ENCODE measurements around the gene THSD4. TPM values are rescaled to one million over a fixed set of nuclear protein-coding genes. Genes with fewer than 3 reads are reported as not detected.

Gene THSD4
- total and polyA plus RNA-seq, 9 of the 15 experiments (the other 6 are each of a cell fraction or from before 2014, with no cell fraction given) = 0.04 TPM; not detected in 5

- TF ChIP-seq ZBTB49 (CRISPR knock-in tag; IDR thresholded peaks at IDR 0.05; ENCODE audit: borderline replicate concordance) (no peak), NFIC (IDR thresholded peaks at IDR 0.05) (no peak), RHOXF2B (CRISPR knock-in tag; conservative IDR thresholded peaks at IDR 0.05) (no peak), ZKSCAN1 (IDR thresholded peaks at IDR 0.05; ENCODE audit: low read depth, low read length) (no peak), MTF1 (CRISPR knock-in tag; IDR thresholded peaks at IDR 0.05; ENCODE audit: borderline replicate concordance) (no peak), MYC (IDR thresholded peaks at IDR 0.05; ENCODE audit: low read depth, low read length) (no peak), MYC (CRISPR knock-in tag; IDR thresholded peaks at IDR 0.05; ENCODE audit: borderline replicate concordance, low read depth) (no peak)
Measured at GRCh38 chr15:71294251-71294910, 179.1 kb downstream of the THSD4 start (continued).

- POLR2A ChIA-PET = no interaction called here
- H3K79me2 ChIP-seq (ENCODE audit: control insufficient read depth, insufficient read depth, low read length) = no peaks in the 10 kb centered on the region
- ATAC-seq (no peak), FAIRE-seq (no peak), DNase-seq (ENCODE audit: extremely low read depth in 1 of 4, low spot score in 3 of 4) (no peak)
- in situ Hi-C loops (cut with MboI) = no loop called here
- no peaks in the 10 kb centered on the region; a peak in 1 of 5 replicates for H3K27me3 ChIP-seq (ENCODE audit: control insufficient read depth in 2 of 2, insufficient read depth in 2 of 2, low read length in 2 of 2)
- H3K4me2 ChIP-seq (ENCODE audit: insufficient read depth, low read length) = no peak overlapping the region
- H2AFZ ChIP-seq (ENCODE audit: low read depth, low read length) = no peak overlapping the region
- no TSS peak for BruUV-seq (replicated peaks)
- no peaks in the 10 kb centered on the region for H3K4me1 ChIP-seq (replicated peaks in 1 of 2; ENCODE audit: control insufficient read depth in 2 of 2, insufficient read depth in 2 of 2, low read length in 2 of 2)
- H3K9me1 ChIP-seq (ENCODE audit: control insufficient read depth, insufficient read depth, low read length) = no peaks in the 10 kb centered on the region
- 1% methylated on average over 6 of the region's 6 CpGs for WGBS (ENCODE audit: insufficient coverage, low coverage, missing lambda C conversion rate)
- TF ChIP-seq ZNF146 (CRISPR knock-in tag; IDR thresholded peaks at IDR 0.05; ENCODE audit: unreplicated experiment) (no peak), NR2C2 (CRISPR knock-in tag; IDR thresholded peaks at IDR 0.05) (no peak), NR2C2 (tag; IDR thresholded peaks at IDR 0.05) (peak; percentile 13; the same call in 1 of the 2 replicates), GTF2E2 (tag; IDR thresholded peaks at IDR 0.05) (no peak), ZKSCAN3 (CRISPR knock-in tag; IDR thresholded peaks at IDR 0.05) (no peak), FOXP1 (CRISPR knock-in tag; IDR thresholded peaks at IDR 0.05) (no peak)
- H3K9me3 ChIP-seq (replicated peaks; ENCODE audit: control insufficient read depth, insufficient read depth, low read depth, low read length) = no peaks in the 10 kb centered on the region
- H4K20me1 ChIP-seq (replicated peaks; ENCODE audit: control insufficient read depth, insufficient read depth, low read length) = no peaks in the 10 kb centered on the region
- no peaks in the 10 kb centered on the region for H3K36me3 ChIP-seq (ENCODE audit: control insufficient read depth, insufficient read depth, low read length)
- no peak overlapping the region for H3K9ac ChIP-seq (ENCODE audit: insufficient read depth in 1 of 2, low read depth in 2 of 2, low read length in 2 of 2)
- intact Hi-C loops (cut with micrococcal nuclease) = no loop called here
- H3K4me3 ChIP-seq = no peak overlapping the region
- H3K27ac ChIP-seq (ENCODE audit: extremely low read depth, low read depth, low read length) = no peak overlapping the region
- CTCF ChIA-PET (ENCODE audit: low intra/inter-chr PET ratio) = no interaction called here
Measured at GRCh38 chr15:71294911-71295602, 179.8 kb downstream of the THSD4 start.
